D721Med (cell line): ENCODE results near the gene RPS6KA4.

Source experiments
- DNase-seq: peaks from one replicate; pipeline ENCODE4 v3.0.0; 2011; ENCODE audit warnings: low spot score; ENCODE audit not compliant: insufficient read length
- FAIRE-seq: peaks from 2 replicates; lab custom pipeline; 2011; peaks lifted over from hg19 to GRCh38; lab: Jason Lieb, UNC
- TF ChIP-seq, protein P1 (sequence below): IDR thresholded peaks from 2 replicates; pipeline ENCODE4 v1.5.1; 2012; ENCODE audit warnings: mild to moderate bottlenecking, control low read depth; ENCODE audit not compliant: insufficient read depth; ENCODE audit errors: missing control alignments

RPS6KA4 gene

GRCh38 chr11:64344787-64345186, 14.2 kb upstream of the RPS6KA4 start:
- FAIRE-seq (no peak), DNase-seq (no peak)
- TF ChIP-seq, protein P1, sequence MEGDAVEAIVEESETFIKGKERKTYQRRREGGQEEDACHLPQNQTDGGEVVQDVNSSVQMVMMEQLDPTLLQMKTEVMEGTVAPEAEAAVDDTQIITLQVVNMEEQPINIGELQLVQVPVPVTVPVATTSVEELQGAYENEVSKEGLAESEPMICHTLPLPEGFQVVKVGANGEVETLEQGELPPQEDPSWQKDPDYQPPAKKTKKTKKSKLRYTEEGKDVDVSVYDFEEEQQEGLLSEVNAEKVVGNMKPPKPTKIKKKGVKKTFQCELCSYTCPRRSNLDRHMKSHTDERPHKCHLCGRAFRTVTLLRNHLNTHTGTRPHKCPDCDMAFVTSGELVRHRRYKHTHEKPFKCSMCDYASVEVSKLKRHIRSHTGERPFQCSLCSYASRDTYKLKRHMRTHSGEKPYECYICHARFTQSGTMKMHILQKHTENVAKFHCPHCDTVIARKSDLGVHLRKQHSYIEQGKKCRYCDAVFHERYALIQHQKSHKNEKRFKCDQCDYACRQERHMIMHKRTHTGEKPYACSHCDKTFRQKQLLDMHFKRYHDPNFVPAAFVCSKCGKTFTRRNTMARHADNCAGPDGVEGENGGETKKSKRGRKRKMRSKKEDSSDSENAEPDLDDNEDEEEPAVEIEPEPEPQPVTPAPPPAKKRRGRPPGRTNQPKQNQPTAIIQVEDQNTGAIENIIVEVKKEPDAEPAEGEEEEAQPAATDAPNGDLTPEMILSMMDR = no peak

GRCh38 chr11:64347193-64347867, 11.6 kb upstream of the RPS6KA4 start:
- DNase-seq = no peak
- TF ChIP-seq, protein P1 = no peak
- FAIRE-seq = no peak

- DNase-seq = no peak
- TF ChIP-seq, protein P1 = no peak
- FAIRE-seq = no peak
These were observed 10.5 kb upstream of the RPS6KA4 start for GRCh38 chr11:64348383-64349024.

GRCh38 chr11:64349025-64349387, 10.0 kb upstream of the RPS6KA4 start:
- TF ChIP-seq, protein P1 = no peak
- DNase-seq (no peak), FAIRE-seq (no peak)

GRCh38 chr11:64349404-64349803, 9.6 kb upstream of the RPS6KA4 start:
- DNase-seq (no peak), FAIRE-seq (no peak)
- TF ChIP-seq, protein P1 = no peak

GRCh38 chr11:64351136-64351631, 7.8 kb upstream of the RPS6KA4 start:
- FAIRE-seq = no peak
- DNase-seq = no peak
- TF ChIP-seq, protein P1 = no peak
